Left lung (tissue), 10 donors: ENCODE results near the gene TNNT2. TPM values are rescaled to one million over a fixed set of nuclear protein-coding genes. Genes with fewer than 3 reads are reported as not detected.
A peak's percentile ranks its signal among the peaks of the same experiment; 100 is the strongest.

Experiments used
- ATAC-seq: fragments of 200-7000 bp; cut with Tn5 transposase; one replicate; pipeline ENCODE4 v1.9.1; 2020; ENCODE audit warnings: moderate library complexity
- DNase-seq, 4 donors: peaks; one replicate each; pipeline ENCODE4 v3.0.0-alpha.2; 2013 to 2020
- H3K27ac ChIP-seq, 2 donors: fragments of 200-600 bp; sonication (generic) in 1 of 2; one replicate each; pipeline versions ENCODE4 v1.5.0 to v1.8.0; 2020 to 2021
- H3K27me3 ChIP-seq, 2 donors: fragments of 200-600 bp; sonication (generic) in 1 of 2; one replicate each; pipeline versions ENCODE4 v1.5.0 to v1.8.0; 2020 to 2021
- H3K36me3 ChIP-seq, 2 donors: fragments of 200-600 bp; sonication (generic) in 1 of 2; one replicate each; pipeline versions ENCODE4 v1.5.0 to v1.8.0; 2020 to 2021
- H3K4me1 ChIP-seq, 2 donors: fragments of 200-600 bp; one replicate each; pipeline ENCODE4 v1.8.0; 2021
- H3K4me3 ChIP-seq, 2 donors: fragments of 200-600 bp; sonication (generic) in 1 of 2; one replicate each; pipeline versions ENCODE4 v1.5.0 to v1.8.0; 2020 to 2021; ENCODE audit warnings: mild to moderate bottlenecking in 1 of 2
- H3K9me3 ChIP-seq, 2 donors: fragments of 200-600 bp; sonication (generic) in 1 of 2; one replicate each; pipeline versions ENCODE4 v1.5.0 to v1.8.0; 2020 to 2021
- intact Hi-C, 2 donors: fragments of 100-400 bp; cut with DNase I; formaldehyde crosslinking; loops; one replicate each; pipeline versions ENCODE4 v1.11.2 to v1.14.2; 2022
- polyA plus RNA-seq, 6 donors: library from polyadenylated mRNA; unstranded; fragments of 120-200 nt; gene quantifications; one replicate each; pipeline ENCODE4 v1.2.1, GENCODE V29; 2013; ENCODE audit not compliant: insufficient read length in 6 of 6
- total RNA-seq, 2 donors: library from RNA; stranded (reverse); fragmentation: NEBNext Ultra II Directional; extraction: Animal tissue kit (Norgen Biotek cat#: 25700); gene quantifications; one replicate each; pipeline ENCODE4 v1.2.1, GENCODE V29; 2021
- TF ChIP-seq, protein P1 (sequence below), 2 donors: fragments of 200-600 bp; sonication (generic) in 1 of 2; IDR thresholded peaks; one replicate each; pipeline versions ENCODE4 v1.5.0 to v1.8.0; 2021; ENCODE audit warnings: antibody characterized with exemption in 2 of 2
- donor health status: DM: no; HTN: yes; CAD: no.
- donor health status: DM: no; HTN: no; CAD: no.

TNNT2 gene
- total and polyA plus RNA-seq, 8 donors: 3.2 to 6.5 (median 5.1) TPM

DNA sequence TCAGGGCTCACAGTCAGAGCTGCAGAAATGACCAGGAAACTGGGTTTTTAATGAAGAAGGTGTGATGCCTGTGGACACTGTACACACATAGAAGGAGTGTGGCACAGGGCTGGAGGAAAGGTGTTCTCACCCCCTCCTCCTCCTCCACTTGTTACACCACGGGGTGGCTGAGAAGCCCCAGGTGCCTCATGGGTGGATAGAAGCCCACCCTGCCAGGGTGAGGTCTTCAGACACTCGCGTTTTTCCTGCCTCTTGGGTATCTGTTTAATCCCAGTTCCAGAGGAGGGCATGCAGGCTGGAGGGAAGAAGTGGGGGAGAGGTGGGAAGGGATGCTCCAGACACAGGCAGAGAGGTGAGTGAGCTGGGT is 31.3 kb upstream of the TNNT2 start:
- no peak for ATAC-seq
- DNase-seq: no peak
- Histone ChIP-seq H3K9me3 (no peaks in the 10 kb centered on the region), H3K36me3 (no peaks in the 10 kb centered on the region), H3K4me1 (peaks cover 0 to 9% of the 10 kb centered on the region in 2 donors), H3K27me3 (no peaks in the 10 kb centered on the region), H3K4me3 (no peak overlapping the region), H3K27ac (no peak overlapping the region)
- TF ChIP-seq, protein P1, sequence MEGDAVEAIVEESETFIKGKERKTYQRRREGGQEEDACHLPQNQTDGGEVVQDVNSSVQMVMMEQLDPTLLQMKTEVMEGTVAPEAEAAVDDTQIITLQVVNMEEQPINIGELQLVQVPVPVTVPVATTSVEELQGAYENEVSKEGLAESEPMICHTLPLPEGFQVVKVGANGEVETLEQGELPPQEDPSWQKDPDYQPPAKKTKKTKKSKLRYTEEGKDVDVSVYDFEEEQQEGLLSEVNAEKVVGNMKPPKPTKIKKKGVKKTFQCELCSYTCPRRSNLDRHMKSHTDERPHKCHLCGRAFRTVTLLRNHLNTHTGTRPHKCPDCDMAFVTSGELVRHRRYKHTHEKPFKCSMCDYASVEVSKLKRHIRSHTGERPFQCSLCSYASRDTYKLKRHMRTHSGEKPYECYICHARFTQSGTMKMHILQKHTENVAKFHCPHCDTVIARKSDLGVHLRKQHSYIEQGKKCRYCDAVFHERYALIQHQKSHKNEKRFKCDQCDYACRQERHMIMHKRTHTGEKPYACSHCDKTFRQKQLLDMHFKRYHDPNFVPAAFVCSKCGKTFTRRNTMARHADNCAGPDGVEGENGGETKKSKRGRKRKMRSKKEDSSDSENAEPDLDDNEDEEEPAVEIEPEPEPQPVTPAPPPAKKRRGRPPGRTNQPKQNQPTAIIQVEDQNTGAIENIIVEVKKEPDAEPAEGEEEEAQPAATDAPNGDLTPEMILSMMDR (IDR thresholded peaks at IDR 0.05): no peak
- intact Hi-C loops: no loop called here

DNA sequence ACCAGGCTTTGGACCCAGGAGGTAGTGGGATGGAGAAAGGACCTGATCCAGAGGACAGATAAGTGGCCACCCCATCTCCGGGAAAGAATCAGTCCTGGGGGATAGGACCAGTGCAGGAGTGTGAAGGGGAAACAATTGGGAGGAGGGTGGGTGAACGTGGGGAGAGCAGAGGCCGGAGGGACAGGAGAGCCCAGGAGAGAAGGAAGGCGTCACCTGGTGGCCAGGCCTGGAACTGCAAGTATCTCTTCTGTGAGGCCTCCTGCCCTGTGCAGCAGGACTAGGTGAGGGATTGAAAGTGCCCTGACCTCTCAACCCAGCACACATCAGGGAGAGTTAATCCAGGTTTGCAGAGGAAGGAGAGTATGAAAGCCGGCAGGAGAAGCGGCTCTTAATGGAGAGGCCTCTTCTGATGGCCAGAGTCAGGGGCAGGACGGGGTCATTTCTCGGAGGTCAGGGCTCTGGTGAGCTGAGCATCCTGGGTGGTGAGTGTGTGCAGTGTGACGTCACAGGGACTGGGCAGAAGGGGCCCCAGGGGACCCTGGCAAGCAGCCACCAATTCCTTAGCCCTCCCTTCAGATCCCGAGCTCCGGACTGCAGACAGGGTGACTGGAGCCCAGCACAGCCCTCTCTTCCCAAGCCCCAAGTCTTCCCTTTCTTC is 30.8 kb upstream of the TNNT2 start:
- H3K9me3 ChIP-seq: no peaks in the 10 kb centered on the region
- DNase-seq (peak; percentile 51 to 87 (median 74)), ATAC-seq (peak; percentile 87)
- no peaks in the 10 kb centered on the region for H3K27me3 ChIP-seq
- no peaks in the 10 kb centered on the region for H3K36me3 ChIP-seq
- TF ChIP-seq, protein P1 (IDR thresholded peaks at IDR 0.05): peak; percentile 93 to 95
- H3K4me1 ChIP-seq: peaks cover 0 to 14% of the 10 kb centered on the region in 2 donors
- H3K27ac ChIP-seq: no peak overlapping the region
- intact Hi-C loops: no loop called here
- no peak overlapping the region for H3K4me3 ChIP-seq

DNA sequence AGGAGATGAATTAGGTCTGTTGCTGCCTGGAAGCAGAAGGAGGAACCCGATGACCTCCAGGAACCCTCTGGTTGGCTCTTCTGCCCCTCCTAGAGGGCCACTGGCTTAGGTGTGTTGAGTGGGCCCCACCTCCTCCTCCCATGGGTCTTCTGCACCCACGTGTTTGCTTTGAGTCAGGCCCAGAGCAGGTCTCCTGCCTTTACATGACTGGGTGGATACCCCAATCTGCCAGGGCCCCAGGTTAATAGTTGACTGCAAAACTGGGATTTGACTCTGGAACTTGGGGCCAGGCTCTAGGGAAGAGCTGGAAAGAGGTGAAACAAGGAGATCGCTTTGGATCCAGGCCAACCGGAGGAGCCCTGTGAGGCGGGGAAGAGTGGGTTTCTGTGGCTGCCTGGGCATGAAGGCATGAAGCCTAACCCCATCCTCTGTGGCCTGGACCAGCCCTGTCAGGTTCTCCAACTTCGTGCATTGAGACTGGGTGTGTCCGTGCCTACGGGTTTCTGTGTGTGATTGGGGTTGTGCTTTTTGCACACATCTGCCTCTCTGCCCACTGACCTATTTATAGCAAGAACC is 29.4 kb upstream of the TNNT2 start:
- TF ChIP-seq, protein P1 (IDR thresholded peaks at IDR 0.05): no peak
- Histone ChIP-seq H3K4me3 (no peak overlapping the region), H3K27me3 (no peaks in the 10 kb centered on the region), H3K27ac (no peak overlapping the region), H3K36me3 (no peaks in the 10 kb centered on the region), H3K4me1 (peaks cover 0 to 16% of the 10 kb centered on the region in 2 donors), H3K9me3 (no peaks in the 10 kb centered on the region)
- ATAC-seq (no peak), DNase-seq (no peak)
- intact Hi-C loops: no loop called here

DNA sequence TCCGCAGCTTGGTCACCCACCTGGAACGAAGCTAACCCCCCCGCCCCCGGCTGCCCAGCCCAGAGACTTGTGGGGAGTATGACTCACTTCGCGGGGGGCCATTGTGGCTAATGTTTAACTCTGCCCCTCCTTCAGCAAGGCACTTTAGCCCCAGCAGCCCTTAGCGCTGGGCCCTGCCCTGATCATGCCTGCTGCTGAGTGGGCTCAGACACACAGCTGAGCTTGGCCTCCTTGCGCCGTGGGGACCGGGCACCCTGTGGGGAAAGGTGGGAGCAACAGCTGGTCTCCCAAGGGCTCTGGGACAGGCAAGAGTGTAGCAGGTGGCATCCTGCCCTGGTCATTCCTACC is 28.0 kb upstream of the TNNT2 start:
- peaks cover 0 to 16% of the 10 kb centered on the region in 2 donors for H3K4me1 ChIP-seq
- intact Hi-C loops: no loop called here
- peaks cover 0 to 10% of the 10 kb centered on the region in 2 donors for H3K27me3 ChIP-seq
- no peak overlapping the region for H3K27ac ChIP-seq
- no peaks in the 10 kb centered on the region for H3K9me3 ChIP-seq
- no peaks in the 10 kb centered on the region for H3K36me3 ChIP-seq
- ATAC-seq (peak; percentile 63), DNase-seq (peak in 2 of 4 donors; percentile 46 to 56)
- no peak overlapping the region for H3K4me3 ChIP-seq
- TF ChIP-seq, protein P1 (IDR thresholded peaks at IDR 0.05): no peak

DNA sequence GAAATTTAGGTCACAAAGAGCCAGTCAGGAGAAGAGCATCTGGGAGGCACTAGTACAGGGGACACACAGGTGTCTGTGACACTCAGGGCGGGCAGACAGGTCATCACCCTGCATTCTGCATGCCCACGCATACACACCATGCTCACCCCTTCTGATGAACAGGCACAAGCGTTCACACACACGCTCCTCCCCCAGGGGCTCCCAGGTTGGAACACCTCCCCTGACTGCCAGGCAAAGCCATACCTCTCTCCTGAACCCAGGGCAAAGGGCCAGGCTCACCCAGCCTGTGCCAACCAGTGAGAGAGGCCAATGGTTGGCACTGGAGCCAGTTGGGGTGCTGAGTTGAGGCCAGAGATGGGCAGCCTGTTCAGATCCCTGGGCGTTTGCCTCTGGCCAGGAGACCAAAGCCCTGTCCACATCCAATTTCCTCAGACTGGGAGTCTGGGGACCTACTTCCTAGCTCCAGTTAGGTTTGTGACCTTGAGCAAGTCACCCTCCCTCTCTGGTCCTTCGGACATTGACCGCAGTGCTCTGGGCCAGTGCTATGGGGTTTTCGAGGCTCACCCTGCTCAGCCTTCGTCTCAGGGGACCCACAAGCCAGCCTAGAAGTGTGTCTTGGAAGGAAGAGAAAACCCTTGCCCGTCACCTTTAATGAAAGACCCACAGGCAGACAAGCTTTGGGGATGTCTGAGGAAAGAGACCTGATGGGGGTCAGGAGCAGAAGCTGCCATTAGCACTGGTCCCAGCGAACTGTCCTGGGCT is 27.4 kb upstream of the TNNT2 start:
- no peak overlapping the region for H3K27ac ChIP-seq
- H3K27me3 ChIP-seq: peaks cover 5 to 16% of the 10 kb centered on the region in 2 donors
- intact Hi-C loops: no loop called here
- H3K4me1 ChIP-seq: peaks cover 0 to 16% of the 10 kb centered on the region in 2 donors
- no peak for DNase-seq
- no peak for ATAC-seq
- no peaks in the 10 kb centered on the region for H3K9me3 ChIP-seq
- TF ChIP-seq, protein P1 (IDR thresholded peaks at IDR 0.05): no peak
- no peak overlapping the region for H3K4me3 ChIP-seq
- no peaks in the 10 kb centered on the region for H3K36me3 ChIP-seq
